HepG2 (cell line): ENCODE results near the gene TMEM131. TPM values are rescaled to one million over a fixed set of nuclear protein-coding genes. Genes with fewer than 3 reads are reported as not detected.

ENCODE experiments used
- ATAC-seq: fragments of 200-7000 bp; cut with Tn5 transposase; 3 replicates; pipeline ENCODE4 v1.9.1; 2020; ENCODE audit warnings: mild to moderate bottlenecking, moderate library complexity
- BruUV-seq: library from RNA; stranded (reverse); fragments of 400-500 nt; replicated peaks from 2 replicates; lab custom pipeline; 2021; lab: Mats Ljungman, UMichigan
- CTCF ChIA-PET: fragments of 300-600 bp; formaldehyde crosslinking; extraction: SDS; loops from one replicate; lab custom pipeline; 2021; ENCODE audit warnings: low total read pairs, inconsistent platforms, low intra/inter-chr PET ratio; lab: Yijun Ruan, JAX
- POLR2A ChIA-PET: fragments of 350-600 bp; sonication (Branson Sonifier 250); formaldehyde crosslinking; loops from one replicate; lab custom pipeline; 2020; ENCODE audit warnings: antibody characterized with exemption, inconsistent platforms; lab: Yijun Ruan, JAX
- DNase-seq: peaks from one replicate; pipeline ENCODE4 v3.0.0-alpha.2; 2015; ENCODE audit warnings: low spot score
- FAIRE-seq: peaks from 3 replicates; lab custom pipeline; 2011; peaks lifted over from hg19 to GRCh38; lab: Jason Lieb, UNC
- H2AFZ ChIP-seq: one replicate; pipeline ENCODE4 v1.6.1; 2011; ENCODE audit warnings: low read length, inconsistent platforms
- H3K27ac ChIP-seq: fragments of 300-600 bp; 3 replicates; pipeline ENCODE4 v1.8.0; 2011; ENCODE audit warnings: mixed run types, mild to moderate bottlenecking, mixed read lengths, low read length, inconsistent platforms; ENCODE audit not compliant: insufficient read depth; ENCODE audit errors: extremely low read length
- H3K27me3 ChIP-seq, 2 experiments: fragments of 200-600 bp in 1 of 2; 2 replicates in 1 of 2; 3 replicates in 1 of 2; pipeline versions ENCODE4 v1.6.0 to v1.8.0; 2011; ENCODE audit warnings: low read length in 2 of 2, mild to moderate bottlenecking in 2 of 2, moderate library complexity in 2 of 2, inconsistent platforms in 1 of 2; ENCODE audit not compliant: insufficient read depth in 2 of 2, control insufficient read depth in 1 of 2
- H3K36me3 ChIP-seq, 2 experiments: fragments of 200-600 bp in 1 of 2; replicated peaks in 1 of 2; 2 replicates in 1 of 2; 3 replicates in 1 of 2; pipeline versions ENCODE4 v1.5.1 to v1.8.0; 2011; ENCODE audit warnings: low read length in 2 of 2, inconsistent platforms in 1 of 2; ENCODE audit not compliant: insufficient read depth in 2 of 2, control insufficient read depth in 1 of 2
- H3K4me1 ChIP-seq: 2 replicates; pipeline ENCODE4 v1.5.1; 2012; ENCODE audit warnings: low read length, inconsistent platforms; ENCODE audit not compliant: insufficient read depth
- H3K4me2 ChIP-seq: 2 replicates; pipeline ENCODE4 v1.6.0; 2011; ENCODE audit warnings: low read depth, low read length, inconsistent platforms
- H3K4me3 ChIP-seq, 3 experiments: fragments of 200-600 bp in 1 of 3; sonication (generic), shearing (Covaris generic) in 1 of 3; replicated peaks in 1 of 3; 2 replicates each; pipeline ENCODE4 v1.5.1; 2011 to 2016; ENCODE audit warnings: low read length in 3 of 3, inconsistent platforms in 2 of 3, low read depth in 2 of 3, mild to moderate bottlenecking in 2 of 3, control low read depth in 1 of 3, mixed read lengths in 1 of 3; ENCODE audit not compliant: insufficient read depth in 1 of 3
- H3K79me2 ChIP-seq: one replicate; pipeline ENCODE4 v1.6.1; 2011; ENCODE audit warnings: low read length, inconsistent platforms; ENCODE audit not compliant: insufficient read depth
- H3K9ac ChIP-seq: 2 replicates; pipeline ENCODE4 v1.6.0; 2011; ENCODE audit warnings: mild to moderate bottlenecking, low read depth, low read length, inconsistent platforms; ENCODE audit not compliant: insufficient read depth
- H3K9me3 ChIP-seq: 2 replicates; pipeline ENCODE4 v1.5.1; 2012; ENCODE audit warnings: mild to moderate bottlenecking, low read length
- H4K20me1 ChIP-seq: 2 replicates; pipeline ENCODE4 v1.6.0; 2011; ENCODE audit warnings: inconsistent platforms, mild to moderate bottlenecking, low read length, moderate library complexity; ENCODE audit not compliant: insufficient read depth
- ELF3 ChIP-seq: IDR thresholded peaks from 2 replicates; pipeline ENCODE4 v1.6.1; 2016; ENCODE audit warnings: missing genetic modification reagents, missing compliant biosample characterization
- KDM3A ChIP-seq: IDR thresholded peaks from 2 replicates; pipeline ENCODE4 v1.6.1; 2018; ENCODE audit warnings: low read depth, missing compliant biosample characterization
- MIER2 ChIP-seq: IDR thresholded peaks from 2 replicates; pipeline ENCODE4 v1.6.1; 2016; ENCODE audit warnings: missing biosample characterization, missing genetic modification reagents
- MIXL1 ChIP-seq: IDR thresholded peaks from 2 replicates; pipeline ENCODE4 v1.6.1; 2016
- SAP130 ChIP-seq: IDR thresholded peaks from 2 replicates; pipeline ENCODE4 v1.6.1; 2016; ENCODE audit warnings: low read depth
- SMAD3 ChIP-seq: sonication (generic); formaldehyde crosslinking; IDR thresholded peaks from 2 replicates; pipeline ENCODE4 v1.4.0; 2020; ENCODE audit warnings: missing genetic modification reagents
- SRSF1 ChIP-seq: fragments of 200-400 bp; formaldehyde crosslinking; optimal IDR thresholded peaks from 2 replicates; pipeline ENCODE3; 2017; ENCODE audit warnings: mild to moderate bottlenecking, low read depth, low read length, moderate library complexity
- XBP1 ChIP-seq: sonication (generic); formaldehyde crosslinking; IDR thresholded peaks from 2 replicates; pipeline ENCODE4 v1.5.0; 2020; ENCODE audit warnings: missing genetic modification reagents
- ZFP82 ChIP-seq: sonication (generic); formaldehyde crosslinking; IDR thresholded peaks from 2 replicates; pipeline ENCODE4 v1.5.1; 2020; ENCODE audit warnings: mild to moderate bottlenecking, missing genetic modification reagents, borderline replicate concordance
- ZIK1 ChIP-seq: sonication (generic); formaldehyde crosslinking; IDR thresholded peaks from 2 replicates; pipeline ENCODE4 v1.5.0; 2020; ENCODE audit warnings: mild to moderate bottlenecking, low read depth, missing genetic modification reagents, borderline replicate concordance
- ZNF549 ChIP-seq: sonication (generic); formaldehyde crosslinking; IDR thresholded peaks from 2 replicates; pipeline ENCODE4 v1.5.0; 2020; ENCODE audit warnings: missing genetic modification reagents
- ZNF770 ChIP-seq: sonication (generic); formaldehyde crosslinking; IDR thresholded peaks from 2 replicates; pipeline ENCODE4 v1.5.0; 2020; ENCODE audit warnings: mild to moderate bottlenecking, missing genetic modification reagents
- ZNF782 ChIP-seq: sonication (generic); formaldehyde crosslinking; IDR thresholded peaks from 2 replicates; pipeline ENCODE4 v1.4.0; 2020; ENCODE audit warnings: missing genetic modification reagents, mild to moderate bottlenecking, borderline replicate concordance
- ZNF879 ChIP-seq: sonication (generic); formaldehyde crosslinking; IDR thresholded peaks from 2 replicates; pipeline ENCODE4 v1.8.1; 2023; ENCODE audit warnings: missing genetic modification reagents
- WGBS: methylation state at CpG from one replicate; pipeline ENCODE4 v1.1.6; 2017; ENCODE audit warnings: low lambda C conversion rate; 5-methylcytosine and 5-hydroxymethylcytosine counted together
- in situ Hi-C: cut with HindIII; loops from 2 replicates; pipeline ENCODE4 v1.10.0; 2017; ENCODE audit warnings: low pct_unique_long_range_greater_than_20kb; ENCODE audit not compliant: extremely low pct_ligation_motif_present
- intact Hi-C: fragments of 100-400 bp; cut with micrococcal nuclease; formaldehyde crosslinking; loops from one replicate; pipeline ENCODE4 v1.10.0; 2022; ENCODE audit not compliant: unreplicated experiment
- polyA plus RNA-seq, 8 experiments: library from polyadenylated mRNA; depleted of rRNA in 3 of 8; stranded (reverse) in 7 of 8; unstranded in 1 of 8; fragments of >200 nt; fragmentation: Illumina TruSeq in 4 of 8; extraction: Trizol in 4 of 8; gene quantifications; 2 replicates each; pipeline versions ENCODE4 v1.2.1 to v1.2.3, GENCODE V29; 2011 to 2016; ENCODE audit warnings: low read depth in 4 of 8, missing spikeins in 1 of 8, mixed read lengths in 1 of 8; ENCODE audit not compliant: insufficient read depth in 1 of 8
- total RNA-seq, 5 experiments: library from RNA; depleted of rRNA; stranded (reverse); fragments of >200 nt; fragmentation: Illumina TruSeq; extraction: Trizol; gene quantifications; 2 replicates each; pipeline ENCODE4 v1.2.3, GENCODE V29; 2016; ENCODE audit warnings: low read depth in 1 of 5
- TF ChIP-seq, protein P1 (sequence below): sonication (generic); formaldehyde crosslinking; conservative IDR thresholded peaks from 2 replicates; pipeline ENCODE4 v1.8.0; 2022; ENCODE audit warnings: mild to moderate bottlenecking, moderate library complexity, missing genetic modification reagents
- TF ChIP-seq, protein P2 (sequence below): sonication (generic); formaldehyde crosslinking; IDR thresholded peaks from 2 replicates; pipeline ENCODE4 v1.8.0; 2022; ENCODE audit warnings: missing genetic modification reagents, mild to moderate bottlenecking, inconsistent platforms, borderline replicate concordance

Gene TMEM131
- total and polyA plus RNA-seq, 2 of the 13 experiments (the other 11 are each of a cell fraction or from before 2014, with no cell fraction given), result 17.9 to 19.5 TPM

GRCh38 chr2:97995026-97995733 is 568 bp downstream of the TMEM131 start (continued):
- no peak; the same call in none of the 2 replicates for TF ChIP-seq ZIK1 (CRISPR knock-in tag)
- peak; percentile 6; the same call in 1 of the 2 replicates for TF ChIP-seq ZNF770 (CRISPR knock-in tag)
- peak; percentile 46; the same call in 1 of the 2 replicates for TF ChIP-seq SAP130 (CRISPR knock-in tag)
- no peak for TF ChIP-seq KDM3A (CRISPR knock-in tag)
- peak; percentile 10; the same call in 1 of the 2 replicates for TF ChIP-seq ZFP82 (CRISPR knock-in tag)
- TF ChIP-seq SRSF1, result peak; percentile 8
- 0 out of 2 replicates have a peak, but pooled peaks have one; percentile 26 for TF ChIP-seq ELF3 (CRISPR knock-in tag)
- TF ChIP-seq ZNF549 (CRISPR knock-in tag), result 0 out of 2 replicates have a peak, but pooled peaks have one; percentile 5
- TF ChIP-seq MIER2 (CRISPR knock-in tag), result no peak

DNA sequence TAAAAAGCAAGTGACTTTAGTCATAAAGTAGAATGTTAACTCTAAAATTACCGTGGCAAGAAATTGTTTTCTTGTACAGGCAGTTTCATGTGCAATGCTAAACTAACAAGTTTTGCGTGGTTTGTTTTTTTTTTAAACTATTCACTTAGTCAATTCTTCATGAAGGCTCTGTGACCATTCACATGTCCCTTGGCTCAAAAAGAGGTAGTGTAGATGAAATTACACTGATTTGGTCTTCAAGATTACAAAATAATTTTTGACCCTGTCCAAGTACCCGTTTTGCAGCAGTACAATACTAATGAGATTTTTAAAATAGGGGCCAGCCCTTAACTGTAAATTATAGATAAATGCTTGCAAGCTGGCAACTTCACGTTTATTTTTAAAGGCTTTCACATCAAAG is 1.3 kb downstream of the TMEM131 start:
- FAIRE-seq, result no peak
- DNase-seq, result no peak
- Histone ChIP-seq H3K4me3 (peak overlapping the region; percentile 86 to 100 (median 98)), H3K9ac (peak overlapping the region; percentile 98), H3K4me2 (peak overlapping the region; percentile 99), H3K9me3 (no peaks in the 10 kb centered on the region), H4K20me1 (peaks cover 47% of the 10 kb centered on the region), H3K4me1 (peaks cover 75% of the 10 kb centered on the region), H3K27ac (peak overlapping the region; percentile 96), H3K27me3 (no peaks in the 10 kb centered on the region; a peak in 1 of 5 replicates), H3K79me2 (peaks cover 59% of the 10 kb centered on the region), H2AFZ (no peak overlapping the region), H3K36me3 (no peaks in the 10 kb centered on the region)
- no peak for ATAC-seq
- in situ Hi-C loops, result no loop called here
- intact Hi-C loops, result loop anchor here (2.0 to 10.0 kb wide), 3 partner anchors 37 to 270 kb away; no protein-coding TSS in a partner anchor
- ChIA-PET CTCF (no interaction called here), POLR2A (interaction anchor here (0.6 kb wide), 1 partner anchor 11 kb away, joined by 3 read pairs; no protein-coding TSS in a partner anchor)
- WGBS, result 3% methylated on average over 4 of the region's 4 CpGs
- BruUV-seq, result TSS peak; percentile 58
- TF ChIP-seq, protein P1, sequence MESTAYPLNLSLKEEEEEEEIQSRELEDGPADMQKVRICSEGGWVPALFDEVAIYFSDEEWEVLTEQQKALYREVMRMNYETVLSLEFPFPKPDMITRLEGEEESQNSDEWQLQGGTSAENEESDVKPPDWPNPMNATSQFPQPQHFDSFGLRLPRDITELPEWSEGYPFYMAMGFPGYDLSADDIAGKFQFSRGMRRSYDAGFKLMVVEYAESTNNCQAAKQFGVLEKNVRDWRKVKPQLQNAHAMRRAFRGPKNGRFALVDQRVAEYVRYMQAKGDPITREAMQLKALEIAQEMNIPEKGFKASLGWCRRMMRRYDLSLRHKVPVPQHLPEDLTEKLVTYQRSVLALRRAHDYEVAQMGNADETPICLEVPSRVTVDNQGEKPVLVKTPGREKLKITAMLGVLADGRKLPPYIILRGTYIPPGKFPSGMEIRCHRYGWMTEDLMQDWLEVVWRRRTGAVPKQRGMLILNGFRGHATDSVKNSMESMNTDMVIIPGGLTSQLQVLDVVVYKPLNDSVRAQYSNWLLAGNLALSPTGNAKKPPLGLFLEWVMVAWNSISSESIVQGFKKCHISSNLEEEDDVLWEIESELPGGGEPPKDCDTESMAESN (CRISPR knock-in tag), result no peak
- TF ChIP-seq ZNF782 (CRISPR knock-in tag), result no peak
- no peak for TF ChIP-seq XBP1
- TF ChIP-seq MIXL1, result no peak
- 0 out of 2 replicates have a peak, but pooled peaks have one; percentile 11 for TF ChIP-seq ZNF879 (CRISPR knock-in tag)
- TF ChIP-seq, protein P2, sequence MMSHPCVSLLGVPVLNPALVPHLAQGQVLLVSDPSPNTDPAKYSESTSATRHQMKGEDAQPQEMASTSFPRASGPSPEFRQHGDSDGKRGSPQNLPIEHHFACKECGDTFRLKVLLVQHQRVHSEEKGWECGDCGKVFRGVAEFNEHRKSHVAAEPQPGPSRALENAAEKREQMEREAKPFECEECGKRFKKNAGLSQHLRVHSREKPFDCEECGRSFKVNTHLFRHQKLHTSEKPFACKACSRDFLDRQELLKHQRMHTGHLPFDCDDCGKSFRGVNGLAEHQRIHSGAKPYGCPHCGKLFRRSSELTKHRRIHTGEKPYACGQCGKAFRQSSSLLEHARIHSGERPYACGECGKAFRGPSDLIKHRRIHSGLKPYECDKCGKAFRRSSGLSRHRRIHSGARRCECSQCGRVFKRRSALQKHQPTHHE (CRISPR knock-in tag), result peak; percentile 16; the same call in 1 of the 2 replicates
- no peak for TF ChIP-seq SMAD3 (CRISPR knock-in tag)
